ENCODE measurements around the gene ZMAT5.

- TF ChIP-seq EZH2 (IDR thresholded peaks at IDR 0.05; ENCODE audit: borderline replicate concordance, low read depth, low read length, severe bottlenecking) = no peak
- no peak for TF ChIP-seq CTCF (IDR thresholded peaks at IDR 0.05; ENCODE audit: borderline replicate concordance, extremely low read depth, low read length, poor library complexity, severe bottlenecking)
These were observed 68.8 kb downstream of the ZMAT5 start for GRCh38 chr22:29697853-29698598.

Data from DND-41 (cell line).